ENCODE data around the gene PNLIPRP3.

The PNLIPRP3 gene

DNA sequence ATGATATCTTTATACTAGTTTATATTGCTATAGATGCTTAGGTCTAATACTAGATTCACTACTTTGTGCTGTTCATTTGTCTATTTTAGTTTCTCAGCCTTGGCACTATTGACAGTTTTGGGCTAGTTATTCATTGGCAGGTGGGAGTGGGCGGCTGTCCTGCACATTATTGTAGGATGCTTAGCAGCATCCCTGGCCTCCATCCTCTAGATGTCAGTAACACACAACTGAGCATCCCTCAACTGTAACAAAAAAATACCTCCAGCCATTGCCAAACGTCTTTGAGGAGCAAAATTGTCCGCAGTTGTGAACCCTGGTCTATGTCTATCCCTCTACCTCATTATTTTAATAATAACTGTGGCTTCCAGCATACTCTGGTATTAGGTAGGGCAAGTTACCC lies 83.7 kb downstream of the PNLIPRP3 start:
- Histone ChIP-seq H3K4me3 (ENCODE audit: low read length, poor library complexity, severe bottlenecking) (no peak overlapping the region), H2AFZ (ENCODE audit: low read length) (no peak overlapping the region), H3K4me2 (ENCODE audit: low read depth, low read length, poor library complexity, severe bottlenecking) (no peak overlapping the region), H3K79me2 (ENCODE audit: insufficient read depth, low read length) (no peaks in the 10 kb centered on the region), H3K9ac (ENCODE audit: low read depth, low read length, poor library complexity, severe bottlenecking) (no peak overlapping the region), H3F3A (ENCODE audit: low read depth) (no peaks in the 10 kb centered on the region), H3K9me3 (ENCODE audit: insufficient read depth, low read depth, low read length) (no peaks in the 10 kb centered on the region), H3K36me3 (ENCODE audit: insufficient read depth, low read length) (no peaks in the 10 kb centered on the region), H3K4me1 (ENCODE audit: insufficient read depth, low read length, poor library complexity, severe bottlenecking) (no peaks in the 10 kb centered on the region), H3K9me2 (replicated peaks; ENCODE audit: low read depth, low read length) (no peaks in the 10 kb centered on the region), H4K20me1 (ENCODE audit: insufficient read depth, low read length, poor library complexity, severe bottlenecking) (no peaks in the 10 kb centered on the region), H3K27me3 (ENCODE audit: insufficient read depth, low read length, poor library complexity, severe bottlenecking) (no peaks in the 10 kb centered on the region)
- TF ChIP-seq, protein P1, sequence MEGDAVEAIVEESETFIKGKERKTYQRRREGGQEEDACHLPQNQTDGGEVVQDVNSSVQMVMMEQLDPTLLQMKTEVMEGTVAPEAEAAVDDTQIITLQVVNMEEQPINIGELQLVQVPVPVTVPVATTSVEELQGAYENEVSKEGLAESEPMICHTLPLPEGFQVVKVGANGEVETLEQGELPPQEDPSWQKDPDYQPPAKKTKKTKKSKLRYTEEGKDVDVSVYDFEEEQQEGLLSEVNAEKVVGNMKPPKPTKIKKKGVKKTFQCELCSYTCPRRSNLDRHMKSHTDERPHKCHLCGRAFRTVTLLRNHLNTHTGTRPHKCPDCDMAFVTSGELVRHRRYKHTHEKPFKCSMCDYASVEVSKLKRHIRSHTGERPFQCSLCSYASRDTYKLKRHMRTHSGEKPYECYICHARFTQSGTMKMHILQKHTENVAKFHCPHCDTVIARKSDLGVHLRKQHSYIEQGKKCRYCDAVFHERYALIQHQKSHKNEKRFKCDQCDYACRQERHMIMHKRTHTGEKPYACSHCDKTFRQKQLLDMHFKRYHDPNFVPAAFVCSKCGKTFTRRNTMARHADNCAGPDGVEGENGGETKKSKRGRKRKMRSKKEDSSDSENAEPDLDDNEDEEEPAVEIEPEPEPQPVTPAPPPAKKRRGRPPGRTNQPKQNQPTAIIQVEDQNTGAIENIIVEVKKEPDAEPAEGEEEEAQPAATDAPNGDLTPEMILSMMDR (conservative IDR thresholded peaks at IDR 0.05; ENCODE audit: low read length): peak; percentile 26
- TF ChIP-seq EZH2phosphoT487 (IDR thresholded peaks at IDR 0.05; ENCODE audit: borderline replicate concordance): no peak

DNA sequence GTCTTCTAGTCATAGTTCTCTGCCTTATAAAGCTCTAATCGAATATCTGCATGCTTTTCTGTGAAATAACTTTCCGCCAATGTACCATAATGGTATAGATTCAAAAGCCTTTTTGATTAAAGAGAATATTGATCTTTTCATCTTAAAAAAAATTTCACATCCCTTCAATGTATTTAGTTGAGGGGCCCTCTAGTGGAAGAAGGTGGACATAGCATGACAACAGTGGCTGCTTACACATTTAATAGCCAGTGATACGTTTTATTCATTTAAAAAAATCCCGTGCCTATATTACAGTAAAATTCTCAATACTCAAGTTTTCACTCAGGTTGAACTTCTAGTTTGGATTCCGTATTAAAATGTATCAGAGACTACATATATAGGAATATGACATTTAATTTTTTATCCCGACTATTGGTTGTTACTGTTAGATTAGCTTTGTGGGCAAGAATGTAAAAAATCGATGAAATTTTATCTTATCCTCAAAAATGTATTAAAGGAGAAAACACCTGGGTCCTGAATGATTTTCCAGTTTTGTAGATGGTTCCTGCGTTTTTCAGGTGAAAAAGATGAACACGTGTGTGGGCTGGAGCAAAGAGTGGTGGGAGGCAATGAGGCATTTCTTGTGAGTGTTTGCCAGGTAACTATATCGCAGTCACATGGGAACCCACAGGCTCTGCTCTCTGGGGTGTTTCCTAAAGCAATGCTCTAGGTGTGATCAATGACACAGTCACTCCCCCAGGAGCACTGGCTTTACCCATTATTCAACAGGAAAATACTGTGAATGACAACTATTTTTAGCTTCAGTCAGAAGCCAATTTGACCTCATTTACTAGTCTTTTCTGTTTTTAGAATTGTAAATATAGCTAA lies 94.0 kb downstream of the PNLIPRP3 start:
- H2AFZ ChIP-seq (ENCODE audit: low read length): no peak overlapping the region; the same call in 1 of the 2 replicates
- H3K79me2 ChIP-seq (ENCODE audit: insufficient read depth, low read length): no peaks in the 10 kb centered on the region
- no peaks in the 10 kb centered on the region for H3K9me2 ChIP-seq (replicated peaks; ENCODE audit: low read depth, low read length)
- H3K36me3 ChIP-seq (ENCODE audit: insufficient read depth, low read length): no peaks in the 10 kb centered on the region
- no peak overlapping the region for H3K9ac ChIP-seq (ENCODE audit: low read depth, low read length, poor library complexity, severe bottlenecking)
- TF ChIP-seq, protein P1 (conservative IDR thresholded peaks at IDR 0.05; ENCODE audit: low read length): peak; percentile 94
- no peak for TF ChIP-seq EZH2phosphoT487 (IDR thresholded peaks at IDR 0.05; ENCODE audit: borderline replicate concordance)
- no peaks in the 10 kb centered on the region for H3K4me1 ChIP-seq (ENCODE audit: insufficient read depth, low read length, poor library complexity, severe bottlenecking)
- no peak overlapping the region for H3K4me2 ChIP-seq (ENCODE audit: low read depth, low read length, poor library complexity, severe bottlenecking)
- H3K4me3 ChIP-seq (ENCODE audit: low read length, poor library complexity, severe bottlenecking): no peak overlapping the region
- H3K9me3 ChIP-seq (ENCODE audit: insufficient read depth, low read depth, low read length): no peaks in the 10 kb centered on the region
- H3K27me3 ChIP-seq (ENCODE audit: insufficient read depth, low read length, poor library complexity, severe bottlenecking): no peaks in the 10 kb centered on the region
- H4K20me1 ChIP-seq (ENCODE audit: insufficient read depth, low read length, poor library complexity, severe bottlenecking): no peaks in the 10 kb centered on the region
- no peaks in the 10 kb centered on the region for H3F3A ChIP-seq (ENCODE audit: low read depth)

DNA sequence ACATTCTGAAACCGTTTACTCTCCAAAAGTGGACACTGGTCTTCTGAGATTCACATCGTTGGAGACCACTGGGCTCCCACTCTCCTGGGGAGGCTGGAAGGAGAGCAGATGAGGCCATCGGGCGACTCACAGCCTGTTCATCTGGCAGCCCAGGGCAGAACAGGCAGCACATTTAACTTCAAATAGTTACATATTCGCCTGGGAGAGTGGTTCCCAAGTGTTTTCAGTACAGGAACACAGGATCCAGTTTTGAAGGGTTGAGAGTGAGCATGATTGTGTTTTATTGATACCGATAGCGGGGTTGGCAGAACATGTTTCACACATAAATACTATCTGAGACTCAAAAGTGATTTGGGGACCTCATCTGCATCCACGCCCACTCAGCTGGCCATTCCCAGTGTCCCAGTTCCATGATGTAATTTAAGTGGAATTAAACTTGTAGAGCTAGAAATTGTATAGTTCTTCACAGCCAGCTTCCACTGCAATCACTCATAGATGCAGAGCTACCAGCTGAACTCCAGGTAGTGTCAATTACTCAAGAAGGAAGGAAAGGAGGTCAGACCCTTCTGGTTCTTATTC lies 95.2 kb downstream of the PNLIPRP3 start:
- no peak for TF ChIP-seq EZH2phosphoT487 (IDR thresholded peaks at IDR 0.05; ENCODE audit: borderline replicate concordance)
- TF ChIP-seq, protein P1 (conservative IDR thresholded peaks at IDR 0.05; ENCODE audit: low read length): no peak
- Histone ChIP-seq H4K20me1 (ENCODE audit: insufficient read depth, low read length, poor library complexity, severe bottlenecking) (no peaks in the 10 kb centered on the region), H3K36me3 (ENCODE audit: insufficient read depth, low read length) (no peaks in the 10 kb centered on the region)

More for the DNA sequence above, 95.2 kb downstream of the PNLIPRP3 start:
- no peaks in the 10 kb centered on the region for H3K9me3 ChIP-seq (ENCODE audit: insufficient read depth, low read depth, low read length)
- no peak overlapping the region for H3K9ac ChIP-seq (ENCODE audit: low read depth, low read length, poor library complexity, severe bottlenecking)
- H3K4me1 ChIP-seq (ENCODE audit: insufficient read depth, low read length, poor library complexity, severe bottlenecking): no peaks in the 10 kb centered on the region
- no peaks in the 10 kb centered on the region for H3K9me2 ChIP-seq (replicated peaks; ENCODE audit: low read depth, low read length)
- no peaks in the 10 kb centered on the region for H3K27me3 ChIP-seq (ENCODE audit: insufficient read depth, low read length, poor library complexity, severe bottlenecking)
- H3K4me3 ChIP-seq (ENCODE audit: low read length, poor library complexity, severe bottlenecking): no peak overlapping the region
- no peak overlapping the region for H2AFZ ChIP-seq (ENCODE audit: low read length)
- H3F3A ChIP-seq (ENCODE audit: low read depth): no peaks in the 10 kb centered on the region
- H3K79me2 ChIP-seq (ENCODE audit: insufficient read depth, low read length): no peaks in the 10 kb centered on the region
- no peak overlapping the region for H3K4me2 ChIP-seq (ENCODE audit: low read depth, low read length, poor library complexity, severe bottlenecking)
